ENCODE data around the gene TRIM7.
"Not testable (repeated sequence)": the region's sequence is repeated elsewhere in the genome, so short reads cannot be mapped to it uniquely, and the experiment has no call there.

Gene TRIM7

GRCh38 chr5:181186022-181186421 is 19.0 kb downstream of the TRIM7 start:
- no peak for TF ChIP-seq CTCF (IDR thresholded peaks at IDR 0.05; ENCODE audit: low read length, missing control alignments)
- DNase-seq (ENCODE audit: low read depth): no peak
- no peak overlapping the region for H3K4me3 ChIP-seq (replicated peaks; ENCODE audit: low read depth, low read length)

GRCh38 chr5:181185560-181185959 is 19.4 kb downstream of the TRIM7 start:
- TF ChIP-seq CTCF (IDR thresholded peaks at IDR 0.05; ENCODE audit: low read length, missing control alignments): no peak
- no peak overlapping the region for H3K4me3 ChIP-seq (replicated peaks; ENCODE audit: low read depth, low read length)
- no peak for DNase-seq (ENCODE audit: low read depth)

GRCh38 chr5:181184845-181185216 is 20.2 kb downstream of the TRIM7 start:
- TF ChIP-seq CTCF (IDR thresholded peaks at IDR 0.05; ENCODE audit: low read length, missing control alignments): no peak
- H3K4me3 ChIP-seq (replicated peaks; ENCODE audit: low read depth, low read length): no peak overlapping the region
- no peak for DNase-seq (ENCODE audit: low read depth)

- no peak for DNase-seq (ENCODE audit: low read depth)
- no peak for TF ChIP-seq CTCF (IDR thresholded peaks at IDR 0.05; ENCODE audit: low read length, missing control alignments)
- H3K4me3 ChIP-seq (replicated peaks; ENCODE audit: low read depth, low read length): no peak overlapping the region
Observed at GRCh38 chr5:181182651-181183050, 22.3 kb downstream of the TRIM7 start.

- H3K4me3 ChIP-seq (replicated peaks; ENCODE audit: low read depth, low read length): no peak overlapping the region
- DNase-seq (ENCODE audit: low read depth): peak; percentile 81
- TF ChIP-seq CTCF (IDR thresholded peaks at IDR 0.05; ENCODE audit: low read length, missing control alignments): peak; percentile 78
Observed at GRCh38 chr5:181181650-181182565, 23.1 kb downstream of the TRIM7 start.

GRCh38 chr5:181177559-181177958 is 27.4 kb downstream of the TRIM7 start:
- DNase-seq (ENCODE audit: low read depth); H3K4me3 ChIP-seq (replicated peaks; ENCODE audit: low read depth, low read length): not testable (repeated sequence)

- no peak for DNase-seq (ENCODE audit: low read depth)
- no peak overlapping the region for H3K4me3 ChIP-seq (replicated peaks; ENCODE audit: low read depth, low read length)
- TF ChIP-seq CTCF (IDR thresholded peaks at IDR 0.05; ENCODE audit: low read length, missing control alignments): no peak
Observed at GRCh38 chr5:181176254-181176952, 28.6 kb downstream of the TRIM7 start.
